GM18517 (cell line): ENCODE data around the gene KIAA1217.
"Not testable (repeated sequence)": the region's sequence is repeated elsewhere in the genome, so short reads cannot be mapped to it uniquely, and the experiment has no call there.

ENCODE experiments used
- ATAC-seq: cut with Tn5 transposase; IDR thresholded peaks from one replicate; pipeline ENCODE4 v1.9.1; 2021; ENCODE audit warnings: mild to moderate bottlenecking, moderate library complexity; ENCODE audit not compliant: unreplicated experiment

The KIAA1217 gene

DNA sequence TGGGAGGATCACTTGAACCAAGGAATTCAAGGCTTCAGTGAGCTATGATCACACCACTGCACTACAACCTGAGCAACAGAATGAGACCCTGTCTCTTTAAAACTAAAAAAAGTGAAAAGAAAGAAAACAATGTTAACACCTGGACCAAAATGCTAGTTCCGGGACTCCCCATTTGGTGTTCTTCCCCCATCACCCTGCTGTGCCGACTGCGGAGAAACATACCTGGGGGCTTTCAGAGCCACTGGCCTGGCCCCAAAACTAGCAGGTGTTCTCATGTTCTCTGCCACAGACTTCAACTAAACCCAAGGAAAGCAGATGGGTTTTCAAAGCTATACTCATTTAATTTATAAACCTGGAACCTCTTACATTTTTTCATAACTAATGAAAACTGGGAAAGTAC, 250.9 kb downstream of the KIAA1217 start:
- no peak for ATAC-seq

DNA sequence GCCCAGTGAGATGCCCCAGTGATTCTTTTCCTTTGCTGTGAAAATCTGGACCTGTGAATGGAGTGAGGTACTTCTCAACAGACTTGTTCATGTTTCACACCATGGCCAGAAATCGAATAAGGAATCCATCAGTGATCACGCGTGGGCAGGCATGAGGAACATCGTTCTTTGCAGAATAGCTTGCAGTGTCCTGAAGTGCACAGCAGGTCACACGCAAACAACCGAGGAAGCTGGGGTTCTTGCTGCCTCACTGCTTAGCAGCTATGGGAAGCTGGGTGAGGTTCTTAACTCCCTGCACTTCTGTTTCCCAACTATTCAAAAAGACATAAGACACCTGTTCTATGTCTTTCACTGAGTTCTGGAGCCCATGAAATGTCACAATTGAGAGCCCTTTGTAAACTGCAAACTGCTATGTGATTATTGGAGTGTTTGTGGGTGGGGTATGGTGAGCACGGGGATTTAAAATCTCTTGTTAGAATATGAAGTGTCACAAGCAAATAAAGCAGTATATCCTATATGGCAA, 253.4 kb downstream of the KIAA1217 start:
- no peak for ATAC-seq

DNA sequence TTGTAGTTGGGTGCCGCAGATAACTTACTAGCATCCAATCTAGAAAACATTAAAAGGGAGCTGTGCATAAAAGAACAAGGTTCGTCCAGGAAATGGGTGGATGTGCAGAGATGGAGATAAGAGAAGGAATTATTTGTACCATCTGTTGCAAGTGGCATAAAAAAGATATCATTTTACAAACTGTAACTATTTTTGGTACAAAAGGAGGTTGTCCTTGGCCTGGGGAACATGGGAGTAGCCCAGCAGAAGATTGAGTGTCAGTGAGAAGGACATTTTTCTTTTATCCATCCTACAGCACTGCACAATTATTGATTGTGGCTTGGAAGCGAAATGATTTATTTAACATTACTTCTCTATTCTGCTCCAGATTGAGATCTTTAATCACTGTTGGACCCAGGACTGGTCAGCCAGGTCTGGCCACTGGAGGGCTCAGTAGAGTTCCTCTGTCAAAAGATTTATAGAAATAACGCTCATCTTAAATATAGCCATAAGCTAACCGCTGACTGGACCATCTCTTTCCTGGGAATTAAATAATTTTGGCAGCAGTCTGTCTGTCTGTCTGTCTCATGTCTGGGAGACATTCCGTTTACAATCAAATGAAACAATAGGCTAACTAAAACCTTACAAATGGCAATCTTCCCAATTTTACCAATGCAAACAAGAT, 254.1 kb downstream of the KIAA1217 start:
- no peak for ATAC-seq

DNA sequence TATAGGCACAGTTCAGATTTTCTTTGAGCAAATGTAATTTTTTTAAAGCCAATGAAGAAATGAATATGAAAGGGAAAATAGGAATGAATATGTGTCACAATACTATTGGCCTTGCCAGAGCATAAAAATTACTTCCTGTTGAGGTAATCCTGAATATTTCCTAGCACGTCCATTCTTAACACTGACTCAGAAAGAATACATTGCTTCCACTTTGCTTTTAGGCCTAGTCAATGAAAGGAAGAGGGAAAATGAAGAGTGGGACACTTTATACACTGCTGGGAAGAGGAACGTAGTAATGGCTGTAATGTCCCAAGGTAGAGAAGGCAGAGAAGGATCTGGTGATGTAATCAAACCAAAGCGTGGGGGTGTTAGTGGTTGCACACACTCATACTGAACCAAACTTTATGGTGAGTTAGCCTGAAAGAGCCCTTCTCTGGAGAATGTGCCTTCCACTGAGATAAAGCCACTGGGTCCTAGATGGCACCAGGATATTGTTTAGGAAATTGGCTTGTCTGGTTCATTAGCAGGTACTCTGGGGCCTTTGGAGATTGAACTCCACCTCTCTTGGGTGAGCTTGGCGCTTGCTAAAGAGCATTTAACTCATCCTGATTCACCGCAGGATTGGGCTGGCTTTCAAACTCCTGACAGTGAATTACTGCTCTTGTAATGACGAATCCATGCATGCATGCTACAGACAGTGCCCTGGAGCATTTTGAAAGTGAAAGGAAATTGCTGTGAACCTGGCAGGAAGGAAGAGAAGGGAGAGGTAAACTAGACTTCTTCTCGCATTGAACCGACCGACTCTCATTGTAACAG, 254.9 kb downstream of the KIAA1217 start:
- ATAC-seq: peak; percentile 63

DNA sequence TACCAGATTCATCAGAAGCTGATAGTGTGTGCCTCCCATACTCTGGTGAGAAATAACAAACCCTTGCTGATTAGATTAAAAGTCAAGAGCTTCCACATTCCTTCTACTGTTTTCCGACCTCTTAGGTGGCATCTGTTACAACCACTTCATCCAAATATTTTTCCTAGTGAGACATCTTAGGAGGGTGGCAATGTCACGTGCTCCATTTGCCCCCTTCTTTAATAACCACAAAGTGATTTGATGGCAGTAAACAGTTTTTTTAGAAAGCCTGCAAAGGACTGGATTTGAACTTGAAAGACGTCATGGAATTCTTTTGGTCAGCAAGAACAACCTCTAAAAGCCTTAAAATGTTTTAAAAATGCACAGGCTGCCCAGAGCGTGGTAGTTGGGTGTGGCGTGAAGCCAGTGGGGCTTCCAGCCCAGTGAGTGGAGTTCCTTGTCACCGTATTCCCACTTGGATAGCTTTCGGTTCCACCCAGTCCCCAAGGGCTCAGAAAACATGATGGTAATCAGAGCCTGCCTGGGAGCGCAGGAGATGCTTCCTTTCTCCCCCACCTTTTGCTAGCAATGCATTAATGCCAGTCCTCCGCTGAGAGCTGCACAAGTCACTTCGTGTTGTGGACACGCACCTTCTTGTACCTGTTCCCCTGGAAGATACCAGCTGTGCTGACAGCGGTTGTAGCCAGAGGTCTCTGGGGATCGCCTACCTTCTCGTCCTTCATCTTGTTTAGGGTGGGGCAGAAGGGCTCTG, 256.4 kb downstream of the KIAA1217 start:
- ATAC-seq: no peak

DNA sequence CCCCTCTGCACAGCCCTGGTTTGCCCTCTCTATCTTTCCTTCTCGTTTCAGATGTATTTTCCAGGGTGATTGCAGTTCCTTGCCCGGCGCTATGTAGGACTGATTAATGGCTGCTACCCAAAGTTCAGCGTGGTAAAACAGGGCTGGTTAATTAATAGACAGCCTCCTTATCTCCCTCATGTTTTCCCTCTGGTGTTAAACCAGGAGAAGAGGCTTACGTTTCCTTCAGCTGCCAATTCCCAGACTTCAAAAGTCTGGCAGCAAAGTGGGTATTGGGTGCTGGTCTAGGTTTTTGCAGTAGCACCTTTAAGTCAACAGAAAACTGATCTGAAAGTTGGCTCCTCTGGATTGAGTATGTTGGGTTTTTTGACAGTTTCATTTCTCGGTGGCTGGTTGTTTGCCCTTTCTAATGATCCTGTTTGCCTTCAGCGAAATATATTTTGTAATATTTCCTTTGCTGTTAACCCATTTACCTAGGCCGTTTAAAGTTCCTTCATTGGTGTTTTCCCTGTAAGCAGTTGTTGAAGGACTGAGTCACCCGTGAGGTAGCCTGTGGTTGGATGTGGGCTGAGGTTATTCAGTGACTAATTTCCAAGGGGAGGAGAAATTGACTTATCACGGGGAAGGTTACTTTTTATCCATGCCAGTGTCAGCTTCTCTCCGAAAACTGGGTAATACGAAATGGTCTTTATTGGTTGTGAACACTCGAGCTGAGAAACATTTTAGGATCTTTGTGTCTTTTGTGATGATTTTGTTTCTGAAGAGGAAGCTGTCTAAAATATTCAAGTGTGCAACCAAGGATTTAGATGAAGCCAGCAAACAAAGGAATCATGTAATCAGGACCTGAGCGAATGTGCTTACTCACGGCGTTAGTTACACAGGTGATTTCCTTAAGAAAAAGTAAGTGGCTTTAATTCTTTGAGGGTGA, 257.2 kb downstream of the KIAA1217 start:
- peak; percentile 62 for ATAC-seq

DNA sequence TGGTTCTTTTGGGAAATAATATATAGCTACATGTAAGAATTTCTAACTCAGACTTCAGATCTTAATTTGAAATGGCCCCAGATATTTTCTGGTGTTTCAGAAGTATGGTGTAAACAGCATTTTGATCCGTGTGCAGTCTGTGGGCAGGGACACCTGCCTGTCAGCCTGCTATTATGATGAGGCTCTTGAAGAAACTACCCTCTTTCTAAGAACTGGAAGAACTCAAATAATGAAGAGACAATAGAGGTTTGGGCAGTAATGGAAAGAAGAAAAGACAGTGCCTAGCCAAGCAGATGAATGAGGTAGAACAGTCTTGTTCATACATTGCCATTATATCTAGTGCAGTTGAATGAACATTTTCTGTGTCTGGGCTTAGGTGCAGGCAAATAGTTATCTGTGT, 258.2 kb downstream of the KIAA1217 start:
- no peak for ATAC-seq

DNA sequence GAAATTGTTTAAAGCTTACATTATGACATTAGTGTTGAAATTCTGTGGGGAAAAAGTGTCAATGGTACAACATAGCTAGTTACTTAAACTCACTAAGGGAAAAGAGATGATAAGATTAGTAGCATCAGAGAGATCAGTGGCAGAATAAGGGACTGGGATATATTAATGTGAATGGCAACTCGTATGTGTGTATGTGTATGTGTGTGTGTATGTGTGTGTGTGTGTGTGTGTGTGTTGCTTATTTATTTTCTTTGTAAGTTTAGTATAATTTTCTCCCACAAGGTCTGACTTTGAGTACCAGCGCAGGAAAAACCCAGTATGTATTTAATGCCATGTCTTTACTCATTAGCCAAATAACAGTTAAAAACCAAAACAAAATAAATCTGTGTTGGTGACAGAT, 258.7 kb downstream of the KIAA1217 start:
- no peak for ATAC-seq

DNA sequence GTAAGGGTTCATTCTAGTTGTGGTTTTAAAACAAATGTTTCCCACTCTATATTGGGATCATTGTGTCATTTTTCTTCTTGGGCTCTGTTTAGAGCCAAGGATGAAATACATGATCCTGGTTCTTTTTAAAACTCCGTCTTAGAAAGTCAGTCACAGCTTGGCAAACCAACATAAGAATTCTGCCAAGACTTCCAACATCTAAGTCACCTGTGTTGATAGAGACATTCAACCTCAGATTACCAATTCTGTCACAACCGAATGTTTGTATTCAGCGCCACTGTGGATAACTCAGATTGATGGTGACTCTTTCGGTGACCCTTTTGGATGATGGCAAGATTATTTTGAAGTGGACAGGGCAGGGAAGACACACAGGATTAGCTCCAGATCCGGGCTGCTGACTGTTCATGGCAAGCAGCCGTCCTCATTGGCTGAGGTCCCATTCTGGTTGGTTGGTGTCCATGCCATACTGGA, 259.4 kb downstream of the KIAA1217 start:
- no peak for ATAC-seq

DNA sequence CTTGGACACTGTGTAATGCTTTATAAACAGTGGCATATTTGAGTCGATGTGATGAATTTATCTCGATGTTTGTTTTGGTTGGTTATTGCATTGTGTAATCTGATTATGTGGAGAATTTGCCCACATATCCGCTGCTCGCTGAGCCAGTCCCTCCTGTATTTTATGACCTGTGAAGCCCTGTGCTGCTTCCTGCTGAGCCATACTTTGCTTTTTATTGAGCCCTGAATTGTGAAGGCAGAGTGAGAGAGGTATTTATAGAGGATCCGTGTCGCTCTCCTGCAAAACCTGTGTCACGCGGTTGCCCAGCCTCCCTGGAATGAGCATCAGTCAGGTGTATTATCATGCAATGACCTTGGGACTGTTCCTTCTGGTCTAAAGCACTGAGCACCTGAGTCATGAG, 261.1 kb downstream of the KIAA1217 start:
- ATAC-seq: no peak

DNA sequence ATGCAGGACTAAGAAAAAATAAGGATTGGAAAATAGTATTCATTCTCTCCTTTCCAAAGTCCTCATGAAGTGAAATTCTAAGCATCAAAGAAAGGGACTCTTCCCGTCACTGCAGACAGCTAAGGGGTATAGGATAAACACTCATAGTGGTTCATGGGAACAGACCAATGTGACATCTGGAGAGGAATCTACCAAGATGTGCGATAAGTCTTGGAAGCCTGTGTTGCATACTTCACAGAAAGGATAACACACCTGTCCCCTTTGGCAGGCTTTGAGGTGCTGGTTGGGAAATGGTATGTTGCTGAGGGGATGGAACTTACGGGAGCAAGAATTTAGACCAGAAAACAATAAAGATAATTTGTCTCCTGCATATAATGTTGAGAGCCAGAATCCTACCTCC, 266.7 kb downstream of the KIAA1217 start:
- no peak for ATAC-seq

DNA sequence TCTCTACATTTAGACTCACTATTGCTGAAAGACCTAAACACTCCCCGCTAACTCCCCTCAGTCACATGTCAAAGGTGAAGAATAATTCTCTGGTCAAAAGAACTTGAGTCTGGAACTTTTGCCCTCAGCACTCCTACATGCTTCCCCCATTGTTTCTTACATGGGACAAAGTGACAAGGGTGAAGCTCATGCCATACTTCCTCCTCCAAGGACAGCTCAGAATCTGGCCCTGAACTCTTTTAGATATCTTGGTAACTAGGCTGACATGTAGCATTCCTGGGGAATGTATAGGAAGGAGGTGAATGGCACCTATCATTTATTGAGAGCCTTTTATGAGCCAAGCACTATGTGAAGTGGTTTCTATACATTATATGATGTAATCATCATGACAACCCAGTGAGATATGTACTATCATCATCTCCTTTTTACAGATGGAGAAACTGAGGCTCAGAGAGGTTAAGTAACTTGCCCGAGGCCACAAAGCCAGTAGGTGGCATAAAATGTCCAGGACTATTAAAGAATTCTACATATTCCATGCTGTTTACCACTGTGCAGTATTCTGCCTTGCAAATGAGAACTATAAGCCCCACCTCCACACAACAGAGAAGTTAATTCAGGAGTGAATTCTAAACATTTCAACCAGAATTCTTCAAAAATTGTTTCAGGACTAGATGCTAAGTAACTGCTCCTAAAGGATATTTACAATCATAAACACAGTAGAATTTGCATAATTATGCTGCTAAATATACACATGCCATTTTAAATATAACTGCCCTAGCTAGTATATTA, 268.2 kb downstream of the KIAA1217 start:
- ATAC-seq: no peak

DNA sequence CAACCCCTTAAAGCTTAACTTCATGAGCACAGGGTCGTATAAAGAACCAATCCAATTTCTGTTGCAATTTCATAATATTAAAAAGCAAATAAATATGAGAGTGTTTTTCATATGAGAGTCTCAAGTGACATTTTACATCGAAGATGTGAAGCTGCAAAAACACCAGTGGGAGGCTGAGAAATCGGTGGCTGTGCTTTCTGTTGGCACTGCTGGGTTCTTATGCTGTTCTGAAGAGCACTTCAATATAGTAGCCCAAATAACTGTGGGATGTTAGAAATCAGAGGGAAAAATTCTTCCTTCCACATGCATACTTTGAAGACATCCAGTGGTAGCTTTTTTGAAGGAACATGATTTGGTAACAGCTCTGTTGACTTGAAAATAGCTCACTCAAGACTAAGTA, 269.0 kb downstream of the KIAA1217 start:
- no peak for ATAC-seq

DNA sequence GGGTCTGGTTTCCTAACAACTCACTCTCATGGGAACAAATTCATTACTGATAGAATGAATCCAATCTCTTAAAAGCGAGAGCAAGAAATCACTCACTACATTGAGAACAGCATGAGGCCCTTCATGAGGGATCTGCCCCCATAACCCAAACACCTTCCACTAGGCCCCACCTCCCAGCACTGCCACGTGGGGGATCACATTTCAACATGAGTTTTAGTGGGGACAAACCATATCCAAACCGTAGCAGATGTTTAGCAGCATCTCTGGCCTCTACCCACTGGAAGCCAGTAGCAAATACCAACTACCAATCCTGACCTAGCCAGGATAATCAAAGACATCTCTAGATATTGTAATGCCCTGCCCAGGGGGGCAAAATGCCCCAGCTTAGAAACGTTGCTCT, 270.9 kb downstream of the KIAA1217 start:
- no peak for ATAC-seq

DNA sequence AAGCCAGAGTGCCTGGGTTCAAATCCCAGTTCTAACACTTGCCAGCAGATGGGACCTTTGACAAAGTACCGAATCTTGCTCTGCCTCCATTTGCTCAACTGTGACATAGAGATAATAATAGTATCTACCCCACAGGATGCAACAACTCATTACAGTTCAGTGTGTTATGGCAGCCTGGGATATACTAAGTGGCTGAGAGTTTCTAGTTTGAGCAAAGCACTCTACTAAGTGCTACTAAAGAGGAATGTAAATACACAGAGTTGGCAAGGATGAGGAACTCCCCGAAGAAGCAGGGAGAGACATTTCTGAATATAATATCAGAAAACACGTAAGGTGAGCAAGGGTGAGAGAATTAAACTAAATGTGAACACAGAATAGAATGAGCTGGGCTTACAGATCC, 271.5 kb downstream of the KIAA1217 start:
- no peak for ATAC-seq

DNA sequence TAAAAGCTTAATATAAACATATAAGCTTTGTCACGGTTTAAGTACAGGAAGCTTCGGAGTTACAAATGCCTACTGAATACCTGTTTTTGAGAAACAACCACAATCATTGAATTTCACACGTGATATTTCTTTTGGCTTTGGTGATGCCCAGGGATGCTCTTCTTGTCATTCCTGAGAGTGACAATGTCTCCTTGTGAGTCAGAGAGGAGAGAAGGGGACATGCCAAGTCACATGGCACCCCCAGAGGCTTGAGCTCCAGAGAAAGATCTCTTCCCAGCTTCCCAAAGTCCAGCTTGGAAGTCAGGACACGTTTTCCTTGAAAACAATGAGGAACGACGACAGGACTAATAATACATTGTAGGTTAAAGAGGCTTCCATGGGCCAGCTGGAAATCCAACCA, 272.3 kb downstream of the KIAA1217 start:
- no peak for ATAC-seq

DNA sequence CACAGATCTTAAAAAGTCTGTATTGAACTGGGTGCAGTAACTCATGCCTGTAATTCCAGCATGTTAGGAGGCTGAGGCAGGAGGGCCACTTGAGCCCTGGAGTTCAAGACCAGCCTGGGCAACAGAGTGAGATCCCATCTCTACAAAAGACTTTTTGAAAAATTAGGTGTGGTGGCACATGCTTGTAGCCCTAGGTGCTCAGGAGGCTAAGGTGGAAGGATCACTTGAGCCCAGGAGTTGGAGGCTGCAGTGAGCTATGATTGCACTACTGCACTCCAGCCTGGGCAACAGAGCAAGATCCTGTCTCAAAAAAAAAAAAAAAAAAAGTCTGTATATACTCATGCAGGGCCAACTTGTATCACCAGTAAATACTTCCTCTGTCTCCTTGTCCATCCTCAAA, 273.8 kb downstream of the KIAA1217 start:
- not testable (repeated sequence) for ATAC-seq

DNA sequence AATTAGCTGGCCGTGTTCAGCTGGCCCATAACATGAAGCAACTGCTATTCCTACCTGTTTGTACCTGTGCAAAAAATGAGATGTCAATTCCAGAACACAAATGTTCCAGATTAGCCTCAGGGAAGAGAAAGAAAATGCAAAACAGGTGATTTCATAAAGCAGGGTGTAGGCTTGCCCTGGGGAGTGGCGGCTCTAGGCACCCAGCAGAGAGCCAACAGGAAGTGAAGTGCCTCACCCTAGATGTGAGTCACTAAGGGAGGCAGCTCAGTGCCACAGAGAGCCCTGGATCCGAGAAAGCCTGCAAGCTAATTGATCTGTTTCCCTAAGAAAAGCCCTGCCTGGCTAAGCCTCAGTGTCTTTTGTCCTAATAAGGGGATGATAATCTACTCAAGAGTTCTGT, 274.8 kb downstream of the KIAA1217 start:
- peak; percentile 61 for ATAC-seq

DNA sequence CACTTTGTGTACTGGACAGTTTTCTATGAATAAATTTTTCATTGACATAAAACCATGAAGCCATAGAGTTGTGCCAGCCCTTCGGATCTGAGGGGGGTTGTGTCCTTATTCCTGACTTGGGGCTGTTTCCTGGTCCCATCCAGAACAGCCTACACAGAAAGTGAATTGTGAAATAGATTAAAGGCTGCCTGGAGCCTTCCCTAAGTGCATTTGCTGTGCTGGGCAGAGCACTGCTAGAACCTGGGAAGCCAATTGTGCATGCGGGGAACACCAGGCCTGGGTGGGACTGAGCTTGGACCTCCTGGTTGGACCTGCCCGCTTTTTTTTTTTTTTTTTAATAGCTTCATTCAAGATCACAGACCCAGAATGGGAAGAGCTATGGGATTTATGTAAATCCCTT, 275.8 kb downstream of the KIAA1217 start:
- ATAC-seq: no peak

DNA sequence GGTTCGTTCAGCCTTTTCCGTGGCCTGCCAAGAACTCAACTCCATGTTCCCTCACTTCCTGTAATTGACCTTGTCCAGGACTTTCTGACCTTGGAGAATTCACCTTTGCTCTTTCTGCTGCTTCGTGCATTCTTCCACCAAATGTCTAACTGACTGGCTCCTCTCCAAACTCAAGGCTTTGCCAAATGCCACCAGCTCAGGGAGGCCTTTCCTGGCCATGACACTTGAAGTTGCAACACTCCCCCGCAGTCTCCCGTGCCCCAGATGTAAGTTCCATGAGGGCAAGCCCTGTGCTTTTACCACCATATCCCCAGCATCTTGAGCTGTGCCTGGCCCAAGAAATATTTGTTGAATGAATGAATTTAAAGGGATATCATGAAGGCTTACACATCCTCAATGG, 276.4 kb downstream of the KIAA1217 start:
- ATAC-seq: no peak
